IMR-90 (cell line): Measurements from ENCODE around the gene CPNE2. TPM values are rescaled to one million over a fixed set of nuclear protein-coding genes. Genes with fewer than 3 reads are reported as not detected.

Experiments
- ATAC-seq: fragments of 200-7000 bp; cut with Tn5 transposase; 2 replicates; pipeline ENCODE4 v1.9.1; 2020; ENCODE audit warnings: low read depth, mild to moderate bottlenecking, moderate library complexity
- BruUV-seq: library from RNA; stranded (reverse); fragments of 400-500 nt; replicated peaks from 2 replicates; lab custom pipeline; 2021; lab: Mats Ljungman, UMichigan
- CTCF ChIA-PET: fragments of 300-600 bp; formaldehyde crosslinking; extraction: SDS; loops from one replicate; lab custom pipeline; 2021; ENCODE audit warnings: antibody characterized with exemption; lab: Yijun Ruan, JAX
- POLR2A ChIA-PET: fragments of 300-600 bp; sonication (Branson Sonifier 250); formaldehyde crosslinking; loops from one replicate; lab custom pipeline; 2022; ENCODE audit warnings: antibody characterized with exemption; ENCODE audit not compliant: unreplicated experiment; lab: Charles Lee
- DNase-seq: peaks from one replicate; pipeline ENCODE4 v3.0.0; 2013
- H2AFZ ChIP-seq: replicated peaks from 2 replicates; pipeline ENCODE3; 2013; ENCODE audit warnings: low read length, mild to moderate bottlenecking; ENCODE audit not compliant: poor library complexity
- H2AK5ac ChIP-seq: 2 replicates; pipeline ENCODE4 v1.6.1; 2013; ENCODE audit warnings: low read depth, low read length, inconsistent platforms
- H2AK9ac ChIP-seq: replicated peaks from 2 replicates; pipeline ENCODE3; 2013; ENCODE audit warnings: mild to moderate bottlenecking, low read depth, low read length, moderate library complexity; ENCODE audit not compliant: poor library complexity
- H2BK120ac ChIP-seq: 2 replicates; pipeline ENCODE4 v1.6.1; 2013; ENCODE audit warnings: low read depth, low read length, inconsistent platforms
- H2BK15ac ChIP-seq: 3 replicates; pipeline ENCODE4 v1.6.1; 2013; ENCODE audit warnings: low read depth, low read length, inconsistent platforms
- H2BK20ac ChIP-seq: 2 replicates; pipeline ENCODE4 v1.6.1; 2013; ENCODE audit warnings: low read depth, mild to moderate bottlenecking, inconsistent platforms, low read length, moderate library complexity
- H2BK5ac ChIP-seq: 2 replicates; pipeline ENCODE4 v1.6.1; 2013; ENCODE audit warnings: mild to moderate bottlenecking, low read depth, low read length, inconsistent platforms; ENCODE audit not compliant: poor library complexity, severe bottlenecking
- H3K14ac ChIP-seq: replicated peaks from 2 replicates; pipeline ENCODE4 v1.6.1; 2013; ENCODE audit warnings: low read depth, low read length, inconsistent platforms
- H3K18ac ChIP-seq: 2 replicates; pipeline ENCODE4 v1.6.1; 2013; ENCODE audit warnings: low read depth, low read length, control low read depth
- H3K23ac ChIP-seq: 2 replicates; pipeline ENCODE4 v1.6.1; 2013; ENCODE audit warnings: low read depth, low read length, inconsistent platforms
- H3K27ac ChIP-seq: 2 replicates; pipeline ENCODE4 v1.5.1; 2013; ENCODE audit warnings: mild to moderate bottlenecking, control low read depth, low read length; ENCODE audit not compliant: insufficient read depth
- H3K27me3 ChIP-seq: 2 replicates; pipeline ENCODE4 v1.6.1; 2013; ENCODE audit warnings: low read length; ENCODE audit not compliant: control insufficient read depth, insufficient read depth
- H3K36me3 ChIP-seq: 2 replicates; pipeline ENCODE4 v1.6.1; 2013; ENCODE audit warnings: low read length, mixed read lengths; ENCODE audit not compliant: control insufficient read depth, insufficient read depth
- H3K4ac ChIP-seq: 2 replicates; pipeline ENCODE4 v1.6.1; 2013; ENCODE audit warnings: low read depth, low read length, inconsistent platforms
- H3K4me1 ChIP-seq: 2 replicates; pipeline ENCODE4 v1.6.1; 2013; ENCODE audit warnings: low read length, mixed read lengths; ENCODE audit not compliant: control insufficient read depth, insufficient read depth
- H3K4me2 ChIP-seq: 2 replicates; pipeline ENCODE4 v1.6.1; 2013; ENCODE audit warnings: low read depth, mild to moderate bottlenecking, control low read depth, low read length, moderate library complexity
- H3K4me3 ChIP-seq: 2 replicates; pipeline ENCODE4 v1.5.1; 2013; ENCODE audit warnings: low read depth, mild to moderate bottlenecking, control low read depth, low read length, moderate library complexity; ENCODE audit not compliant: insufficient read depth
- H3K56ac ChIP-seq: 2 replicates; pipeline ENCODE4 v1.6.1; 2013; ENCODE audit warnings: low read length, inconsistent platforms; ENCODE audit not compliant: insufficient read depth; ENCODE audit errors: extremely low read depth
- H3K79me1 ChIP-seq, 2 experiments: 2 replicates each; pipeline ENCODE4 v1.6.1; 2013; ENCODE audit warnings: low read length in 2 of 2, inconsistent platforms in 1 of 2, low read depth in 1 of 2
- H3K9ac ChIP-seq: 2 replicates; pipeline ENCODE4 v1.6.1; 2013; ENCODE audit warnings: low read depth, low read length, control low read depth
- H3K9me1 ChIP-seq: 2 replicates; pipeline ENCODE4 v1.6.1; 2013; ENCODE audit warnings: low read length, inconsistent platforms; ENCODE audit not compliant: insufficient read depth
- H3K9me3 ChIP-seq: 2 replicates; pipeline ENCODE4 v1.6.1; 2013; ENCODE audit warnings: low read length; ENCODE audit not compliant: control insufficient read depth, insufficient read depth
- H4K20me1 ChIP-seq: 2 replicates; pipeline ENCODE4 v1.6.1; 2013; ENCODE audit warnings: low read length, inconsistent platforms; ENCODE audit not compliant: insufficient read depth
- H4K5ac ChIP-seq: 2 replicates; pipeline ENCODE4 v1.6.1; 2013; ENCODE audit warnings: mild to moderate bottlenecking, low read depth, low read length, control low read depth
- H4K8ac ChIP-seq, 2 experiments: 2 replicates each; pipeline ENCODE4 v1.6.1; 2013; ENCODE audit warnings: low read depth in 2 of 2, low read length in 2 of 2, control low read depth in 1 of 2, inconsistent platforms in 1 of 2
- H4K91ac ChIP-seq: 2 replicates; pipeline ENCODE4 v1.6.1; 2013; ENCODE audit warnings: low read depth, low read length, inconsistent platforms; ENCODE audit not compliant: insufficient read depth
- ELK1 ChIP-seq: fragments of 150-350 bp; IDR thresholded peaks from 2 replicates; pipeline ENCODE4 v1.6.1; 2016; ENCODE audit warnings: low read depth, mild to moderate bottlenecking, low read length, moderate library complexity, borderline replicate concordance
- USF2 ChIP-seq: fragments of 150-350 bp; IDR thresholded peaks from 2 replicates; pipeline ENCODE4 v1.6.1; 2017; ENCODE audit warnings: mild to moderate bottlenecking, antibody characterized with exemption, low read length, low read depth
- WGBS, 2 experiments: methylation state at CpG; one replicate each; pipeline versions ENCODE4 v1.1.5 to v1.1.7; 2013; ENCODE audit warnings: missing lambda C conversion rate in 2 of 2; ENCODE audit not compliant: insufficient read length in 1 of 2; ENCODE audit errors: extremely low coverage in 2 of 2; 5-methylcytosine and 5-hydroxymethylcytosine counted together
- dilution Hi-C: fragments of 300-500 bp; cut with HindIII; formaldehyde crosslinking; loops from one replicate; pipeline ENCODE4 v1.14.3; 2018; ENCODE audit warnings: low sequenced_read_pairs; ENCODE audit not compliant: unreplicated experiment
- in situ Hi-C: fragments of 300-500 bp; cut with MboI; formaldehyde crosslinking; loops from 3 replicates; pipeline ENCODE4 v1.14.3; 2019; ENCODE audit warnings: low sequenced_read_pairs, inconsistent platforms, mixed read lengths
- intact Hi-C: fragments of 100-400 bp; cut with micrococcal nuclease; formaldehyde crosslinking; loops from 2 replicates; pipeline ENCODE4 v1.10.0; 2022
- polyA plus RNA-seq, 3 experiments: library from polyadenylated mRNA; depleted of rRNA; stranded (reverse); fragments of >200 nt; gene quantifications; 2 replicates each; pipeline ENCODE4 v1.2.3, GENCODE V29; 2012; ENCODE audit warnings: low replicate concordance in 1 of 3
- total RNA-seq: library from RNA; depleted of rRNA; stranded (reverse); fragments of >200 nt; gene quantifications from 2 replicates; pipeline ENCODE4 v1.2.3, GENCODE V29; 2012

The CPNE2 gene
- total and polyA plus RNA-seq, 2 of the 4 experiments (the other 2 are of a cell fraction): 15.4 to 48.0 TPM

- Histone ChIP-seq H3K9ac (no peak overlapping the region), H3K4me3 (no peak overlapping the region), H4K5ac (no peak overlapping the region), H3K4me2 (no peak overlapping the region), H3K79me1 (no peaks in the 10 kb centered on the region), H2AFZ (no peak overlapping the region), H2BK5ac (no peak overlapping the region), H3K23ac (no peak overlapping the region), H2AK9ac (no peak overlapping the region), H3K9me3 (no peaks in the 10 kb centered on the region), H4K20me1 (no peaks in the 10 kb centered on the region; the same call in 1 of the 2 replicates), H2BK15ac (no peak overlapping the region), H2BK120ac (no peak overlapping the region), H4K8ac (no peak overlapping the region), H3K18ac (no peak overlapping the region), H2BK20ac (no peak overlapping the region), H3K36me3 (peaks cover 3% of the 10 kb centered on the region; the same call in 1 of the 2 replicates), H3K27ac (no peak overlapping the region), H4K91ac (no peak overlapping the region), H3K14ac (no peak overlapping the region), H2AK5ac (no peak overlapping the region), H3K9me1 (peaks cover 6% of the 10 kb centered on the region; the same call in 1 of the 2 replicates), H3K56ac (no peak overlapping the region), H3K27me3 (no peaks in the 10 kb centered on the region), H3K4ac (no peak overlapping the region), H3K4me1 (no peaks in the 10 kb centered on the region)
- intact Hi-C loops: no loop called here
- TF ChIP-seq ELK1 (no peak), USF2 (no peak)
- 61% methylated on average over 3 of the region's 8 CpGs; no CpG with 5 or more reads in 1 of the 2 experiments for WGBS, 2 experiments
- no TSS peak for BruUV-seq
- in situ Hi-C loops: no loop called here
- ChIA-PET CTCF (no interaction called here), POLR2A (no interaction called here)
- ATAC-seq: no peak
- dilution Hi-C loops: no loop called here
- no peak for DNase-seq
These were observed 22.6 kb upstream of the CPNE2 start for GRCh38 chr16:57069635-57070370.
